Measurements from ENCODE around the gene IMPA2.

GRCh38 chr18:12033643-12034025, 52.3 kb downstream of the IMPA2 start:
- TF ChIP-seq ZNF232 (CRISPR knock-in tag; IDR thresholded peaks at IDR 0.05; ENCODE audit: borderline replicate concordance) (no peak), LCORL (IDR thresholded peaks at IDR 0.05) (no peak), LCORL (CRISPR knock-in tag; IDR thresholded peaks at IDR 0.05) (no peak), SIN3B (IDR thresholded peaks at IDR 0.05; ENCODE audit: low read length) (no peak), ZNF749 (CRISPR knock-in tag; IDR thresholded peaks at IDR 0.05; ENCODE audit: borderline replicate concordance) (no peak), TERF1 (CRISPR knock-in tag; IDR thresholded peaks at IDR 0.05) (no peak), CTCF (CRISPR knock-in tag; IDR thresholded peaks at IDR 0.05) (no peak), EP300 (IDR thresholded peaks at IDR 0.05; ENCODE audit: low read depth in 2 of 2, low read length in 2 of 2) (no peak), EP300 (CRISPR knock-in tag; IDR thresholded peaks at IDR 0.05; ENCODE audit: borderline replicate concordance) (no peak), YY1 (IDR thresholded peaks at IDR 0.05; ENCODE audit: insufficient read depth, insufficient replicate concordance, low read depth, low read length) (no peak)

Data from HepG2 (cell line).